Measurements from ENCODE around the gene RASL11B.

RASL11B gene

GRCh38 chr4:52912608-52913007, 50.5 kb downstream of the RASL11B start:
- no peak for DNase-seq (ENCODE audit: low read depth in 3 of 3, low spot score in 1 of 3)

GRCh38 chr4:52914051-52914605, 52.0 kb downstream of the RASL11B start:
- DNase-seq (ENCODE audit: low read depth in 3 of 3, low spot score in 1 of 3): no peak

- DNase-seq (ENCODE audit: low read depth in 3 of 3, low spot score in 1 of 3): no peak
Observed at GRCh38 chr4:52915191-52915590, 53.1 kb downstream of the RASL11B start.

- DNase-seq (ENCODE audit: low read depth in 3 of 3, low spot score in 1 of 3): no peak
Observed at GRCh38 chr4:52915730-52916300, 53.7 kb downstream of the RASL11B start.

All from stimulated activated CD4-positive, alpha-beta T cell treated with anti-CD3 and anti-CD28 coated beads, TNF-alpha, amount 100 ng/mL, for 1 hour (primary cell).